Kidney capillary endothelial cell (primary cell): ENCODE measurements around the gene DIAPH3.

Source experiments
- DNase-seq: peaks from one replicate; pipeline ENCODE4 v3.0.0-alpha.2; 2018; ENCODE audit warnings: low spot score

Gene DIAPH3

GRCh38 chr13:60155978-60156377 lies 7.8 kb downstream of the DIAPH3 start:
- no peak for DNase-seq

DNA sequence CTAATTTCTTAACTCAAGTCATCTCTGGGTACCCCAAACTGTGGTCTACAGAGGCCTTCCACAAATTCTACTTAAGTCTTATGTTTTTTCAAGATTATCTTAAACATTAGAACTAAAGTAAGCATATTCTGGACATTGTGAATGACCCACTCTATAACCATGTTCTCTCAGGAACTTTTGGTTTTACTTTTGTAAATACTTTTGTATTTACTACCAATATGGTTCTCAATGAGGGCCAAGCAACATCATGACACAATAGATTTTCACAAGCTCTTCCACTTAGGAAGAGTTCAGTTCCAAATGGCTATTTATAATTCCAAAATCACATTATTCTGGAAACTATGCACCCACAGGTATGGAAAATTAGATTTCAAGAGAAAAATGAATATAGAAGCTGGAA lies 10.8 kb downstream of the DIAPH3 start:
- DNase-seq: no peak

DNA sequence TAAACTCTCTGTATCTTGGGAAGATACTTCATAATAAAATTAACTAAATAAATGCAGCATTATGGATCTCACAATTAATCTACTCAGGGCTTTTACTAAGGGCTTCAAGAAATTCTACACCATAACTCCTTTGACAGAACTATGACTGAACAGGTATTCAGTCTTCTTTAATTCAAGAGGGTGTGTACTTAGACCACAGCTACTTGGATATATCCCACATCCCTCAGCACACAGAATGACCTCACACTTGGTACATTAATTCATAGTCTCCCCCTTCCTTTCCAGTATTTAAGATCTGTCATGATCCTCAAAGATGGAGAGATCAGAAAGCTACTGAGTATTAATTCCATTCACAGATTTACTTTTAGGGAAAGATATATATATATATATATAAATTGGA lies 11.6 kb downstream of the DIAPH3 start:
- DNase-seq: no peak

DNA sequence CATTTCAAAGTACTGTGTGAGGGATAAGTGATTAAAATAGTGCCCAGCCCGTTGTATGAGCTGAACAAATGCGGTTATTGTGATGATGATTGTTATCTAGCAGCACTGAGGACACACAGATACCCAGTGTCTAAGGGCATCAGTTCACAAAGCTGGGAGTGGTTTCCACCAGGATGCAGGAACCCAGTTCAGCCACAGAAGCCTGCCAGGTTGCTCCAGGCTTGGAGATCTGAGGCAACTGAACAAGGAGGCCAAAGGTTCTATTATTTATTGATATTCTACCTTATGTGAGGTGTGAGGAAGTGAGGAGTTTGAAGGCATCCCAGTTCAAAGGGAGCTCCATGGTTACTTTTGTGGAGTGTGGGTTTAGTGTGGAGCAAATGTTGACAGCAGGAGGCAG lies 13.2 kb downstream of the DIAPH3 start:
- DNase-seq: no peak

DNA sequence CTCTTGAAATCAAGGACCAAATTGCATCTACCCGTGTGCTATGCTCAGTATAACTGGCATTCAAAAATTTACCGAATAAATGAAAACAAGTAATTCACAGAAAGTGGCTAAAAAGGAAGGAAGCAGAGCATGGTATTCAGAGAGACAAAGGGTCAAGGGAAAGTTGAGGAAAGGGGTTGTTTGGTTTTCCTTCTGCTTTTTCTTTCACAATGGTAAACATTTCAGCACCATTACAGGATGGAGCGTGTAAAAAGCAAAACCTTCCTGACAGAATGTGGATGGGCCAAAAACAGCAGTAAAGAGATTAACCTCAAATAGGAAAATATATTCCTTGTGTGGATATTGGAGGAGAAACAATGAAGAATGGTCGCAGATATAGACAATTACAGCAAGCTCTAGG lies 14.8 kb downstream of the DIAPH3 start:
- DNase-seq: no peak

DNA sequence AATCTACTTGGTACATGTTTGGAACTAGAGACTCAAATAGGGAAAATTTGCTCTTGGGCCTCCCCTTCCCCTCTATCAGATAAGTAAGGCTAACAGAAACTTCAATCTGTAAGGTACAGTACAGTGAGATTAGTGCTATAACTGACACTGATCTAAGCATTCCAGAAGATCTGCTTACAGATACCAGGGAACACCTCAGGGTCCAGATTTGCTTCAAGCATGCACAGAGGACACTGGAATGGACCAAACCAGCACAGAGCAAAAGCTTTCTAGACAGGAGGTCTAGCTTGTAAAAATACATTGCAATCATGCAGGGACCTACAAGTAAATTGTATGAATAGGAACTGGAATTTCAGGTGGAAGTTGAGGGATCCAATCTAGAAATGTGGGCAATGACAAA lies 16.4 kb downstream of the DIAPH3 start:
- no peak for DNase-seq

GRCh38 chr13:60146471-60146870 lies 17.3 kb downstream of the DIAPH3 start:
- DNase-seq: no peak

DNA sequence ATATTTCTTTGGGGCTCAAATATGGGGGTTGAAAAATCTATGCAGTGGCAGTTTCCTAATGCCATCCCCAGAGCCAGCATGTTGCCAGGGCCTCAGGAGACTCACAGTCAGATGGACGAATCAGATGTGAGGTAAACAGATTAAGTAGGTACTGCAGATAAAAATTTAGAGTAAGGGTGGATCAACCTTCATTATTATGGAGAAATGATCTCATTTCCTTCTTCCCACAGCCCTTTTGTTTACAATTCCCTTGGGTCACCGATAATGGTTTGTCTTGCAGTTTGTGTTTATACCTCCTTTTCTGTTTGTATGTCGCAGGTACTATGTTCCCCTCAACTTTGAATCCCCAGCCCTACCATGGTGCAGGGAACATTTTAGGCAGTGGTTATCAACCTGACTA lies 20.0 kb downstream of the DIAPH3 start:
- DNase-seq: no peak

GRCh38 chr13:60139272-60139671 lies 24.5 kb downstream of the DIAPH3 start:
- no peak for DNase-seq

GRCh38 chr13:60138674-60139073 lies 25.1 kb downstream of the DIAPH3 start:
- no peak for DNase-seq

DNA sequence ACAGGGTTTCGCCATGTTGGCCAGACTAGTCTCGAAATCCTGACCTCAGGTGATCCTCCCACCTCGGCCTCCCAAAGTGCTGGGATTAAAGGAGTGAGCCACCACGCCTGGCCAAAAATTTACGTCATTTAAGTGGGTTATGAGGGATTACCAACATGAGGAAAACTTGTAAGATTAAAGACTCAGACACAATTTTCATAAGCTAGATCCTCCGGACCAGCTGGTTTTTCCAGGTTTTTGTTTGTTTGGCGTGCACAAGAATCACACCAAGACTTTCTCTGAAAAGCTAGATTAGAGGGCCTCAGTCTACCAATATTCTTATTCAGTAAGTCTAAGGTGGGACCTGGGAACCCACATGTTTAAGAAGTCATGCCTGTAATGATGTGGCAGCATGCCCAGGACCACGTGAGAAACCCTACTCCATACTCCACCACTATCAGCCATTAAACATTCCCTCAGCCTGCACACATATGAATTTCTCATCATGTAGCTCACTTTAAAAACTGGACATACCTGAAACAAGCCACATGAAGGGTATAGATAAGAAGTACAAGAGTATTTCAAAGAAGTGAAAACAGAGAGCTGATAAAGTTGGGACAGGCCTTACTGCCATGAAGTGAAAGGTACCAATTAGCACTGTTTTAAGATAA lies 25.7 kb downstream of the DIAPH3 start:
- DNase-seq: no peak

- no peak for DNase-seq
These were observed 28.4 kb downstream of the DIAPH3 start for GRCh38 chr13:60135344-60135743.

DNA sequence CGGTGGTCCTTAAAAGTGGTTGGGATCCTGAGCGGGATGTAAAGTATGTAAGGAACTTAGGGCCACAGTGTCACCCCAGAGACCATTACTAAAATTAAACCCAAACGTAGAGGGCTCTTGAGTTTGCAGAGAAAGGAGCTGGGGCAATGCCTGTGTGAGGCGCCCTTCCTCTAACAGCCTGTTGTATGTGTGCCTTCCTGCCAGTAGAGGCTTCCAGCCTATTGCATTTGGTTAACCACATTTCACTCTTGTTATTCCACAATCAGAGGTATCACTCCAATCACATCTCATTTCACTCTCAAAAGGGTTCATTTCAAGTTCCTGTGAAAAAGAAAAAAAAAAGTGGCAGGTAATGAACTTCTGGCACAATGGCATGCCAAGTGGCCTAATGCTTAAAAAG lies 29.4 kb downstream of the DIAPH3 start:
- DNase-seq: no peak

GRCh38 chr13:60121337-60121687 lies 42.4 kb downstream of the DIAPH3 start:
- DNase-seq: no peak

GRCh38 chr13:60120617-60121336 lies 43.0 kb downstream of the DIAPH3 start:
- no peak for DNase-seq

GRCh38 chr13:60118696-60119400 lies 44.9 kb downstream of the DIAPH3 start:
- no peak for DNase-seq

GRCh38 chr13:60114499-60115028 lies 49.2 kb downstream of the DIAPH3 start:
- DNase-seq: no peak

GRCh38 chr13:60112771-60113170 lies 51.0 kb downstream of the DIAPH3 start:
- no peak for DNase-seq

DNA sequence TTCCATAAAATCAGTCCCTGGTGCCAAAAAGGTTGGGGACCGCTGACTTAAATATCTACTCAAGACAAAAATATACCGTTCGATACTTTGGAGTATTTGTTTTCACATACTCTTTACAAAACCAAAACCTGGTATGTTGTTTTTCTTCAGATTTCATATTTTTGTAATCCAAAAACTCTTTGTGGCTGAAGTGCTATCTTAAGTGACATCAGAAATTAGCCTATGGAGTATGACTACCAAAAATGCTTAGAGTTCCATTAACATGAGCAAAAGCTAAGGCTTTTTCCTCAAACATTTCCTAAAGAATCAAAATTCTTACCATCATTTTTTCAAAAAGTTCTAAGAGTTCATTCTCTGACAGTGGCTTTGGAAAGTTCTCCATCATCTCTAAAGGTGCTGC lies 52.0 kb downstream of the DIAPH3 start:
- no peak for DNase-seq

GRCh38 chr13:60109285-60109684 lies 54.4 kb downstream of the DIAPH3 start:
- DNase-seq: no peak

GRCh38 chr13:60108589-60108988 lies 55.1 kb downstream of the DIAPH3 start:
- DNase-seq: no peak

- DNase-seq: no peak
These were observed 63.9 kb downstream of the DIAPH3 start for GRCh38 chr13:60099631-60100420.
